ENCODE results near the gene IDI1.

- TF ChIP-seq CTCF (IDR thresholded peaks at IDR 0.05) (no peak), POLR2A (IDR thresholded peaks at IDR 0.05) (no peak)
These were observed 26.5 kb downstream of the IDI1 start for GRCh38 chr10:1022413-1022812.
